Endothelial cell of umbilical vein (primary cell): ENCODE data around the gene SPPL2C. TPM values are rescaled to one million over a fixed set of nuclear protein-coding genes. Genes with fewer than 3 reads are reported as not detected.

Source experiments
- BruUV-seq: library from RNA; stranded (reverse); fragments of 400-500 nt; replicated peaks from 2 replicates; lab custom pipeline; 2021; lab: Mats Ljungman, UMichigan
- CTCF ChIA-PET: fragments of 300-600, 350-600 bp; sonication (Branson Sonifier 250); formaldehyde crosslinking; loops from one replicate; lab custom pipeline; 2021; ENCODE audit warnings: antibody characterized with exemption, inconsistent platforms; lab: Charles Lee
- POLR2A ChIA-PET: fragments of 300-600, 350-600 bp; sonication (Branson Sonifier 250); formaldehyde crosslinking; loops from one replicate; lab custom pipeline; 2021; ENCODE audit warnings: antibody characterized with exemption, inconsistent platforms; lab: Charles Lee
- DNase-seq: peaks from one replicate; pipeline ENCODE4 v3.0.0-alpha.2; 2011; ENCODE audit warnings: low read depth, low spot score
- FAIRE-seq: peaks from 2 replicates; lab custom pipeline; 2011; peaks lifted over from hg19 to GRCh38; lab: Jason Lieb, UNC
- H2AFZ ChIP-seq: 2 replicates; pipeline ENCODE4 v1.6.0; 2012; ENCODE audit warnings: low read depth, low read length, control low read depth, inconsistent platforms
- H3K27ac ChIP-seq: 2 replicates; pipeline ENCODE4 v1.5.1; 2011; ENCODE audit warnings: low read depth, mild to moderate bottlenecking, control low read depth, low read length, moderate library complexity; ENCODE audit not compliant: insufficient read depth
- H3K27me3 ChIP-seq, 2 experiments: 2 replicates each; pipeline versions ENCODE4 v1.6.0 to v1.6.1; 2011; ENCODE audit warnings: low read length in 2 of 2, mixed read lengths in 1 of 2; ENCODE audit not compliant: control insufficient read depth in 2 of 2, insufficient read depth in 2 of 2
- H3K36me3 ChIP-seq, 2 experiments: 2 replicates in 1 of 2; 3 replicates in 1 of 2; pipeline ENCODE4 v1.5.1; 2011; ENCODE audit warnings: low read length in 2 of 2, mild to moderate bottlenecking in 1 of 2, moderate library complexity in 1 of 2; ENCODE audit not compliant: control insufficient read depth in 2 of 2, insufficient read depth in 2 of 2; ENCODE audit errors: extremely low read depth in 1 of 2
- H3K4me1 ChIP-seq: 3 replicates; pipeline ENCODE4 v1.5.1; 2011; ENCODE audit warnings: mild to moderate bottlenecking, low read length; ENCODE audit not compliant: control insufficient read depth, insufficient read depth; ENCODE audit errors: extremely low read depth
- H3K4me2 ChIP-seq: 2 replicates; pipeline ENCODE4 v1.6.1; 2011; ENCODE audit warnings: low read length, control low read depth, mixed read lengths; ENCODE audit not compliant: insufficient read depth
- H3K4me3 ChIP-seq, 3 experiments: fragments of 200-600 bp in 1 of 3; sonication (generic), shearing (Covaris generic) in 1 of 3; replicated peaks in 1 of 3; 2 replicates each; pipeline ENCODE4 v1.5.1; 2011 to 2016; ENCODE audit warnings: control low read depth in 3 of 3, low read length in 3 of 3, mild to moderate bottlenecking in 2 of 3, inconsistent platforms in 1 of 3, low read depth in 1 of 3, moderate library complexity in 1 of 3; ENCODE audit not compliant: insufficient read depth in 1 of 3
- H3K79me2 ChIP-seq: 2 replicates; pipeline ENCODE4 v1.6.0; 2012; ENCODE audit warnings: low read length, inconsistent platforms; ENCODE audit not compliant: control insufficient read depth, insufficient read depth
- H3K9ac ChIP-seq: replicated peaks from 2 replicates; pipeline ENCODE3; 2011; ENCODE audit warnings: low read length, control low read depth; ENCODE audit not compliant: insufficient read depth; ENCODE audit errors: extremely low read depth
- H3K9me1 ChIP-seq: replicated peaks from 3 replicates; pipeline ENCODE4 v1.6.0; 2011; ENCODE audit warnings: mild to moderate bottlenecking, low read length; ENCODE audit not compliant: control insufficient read depth, insufficient read depth; ENCODE audit errors: extremely low read depth
- H3K9me3 ChIP-seq: replicated peaks from 2 replicates; pipeline ENCODE4 v1.5.1; 2012; ENCODE audit warnings: low read length, inconsistent platforms; ENCODE audit not compliant: control insufficient read depth, insufficient read depth
- H4K20me1 ChIP-seq: replicated peaks from 2 replicates; pipeline ENCODE3; 2011; ENCODE audit warnings: mild to moderate bottlenecking, low read length; ENCODE audit not compliant: control insufficient read depth, insufficient read depth; ENCODE audit errors: extremely low read depth
- EZH2 ChIP-seq: IDR thresholded peaks from 2 replicates; pipeline ENCODE4 v1.6.1; 2012; ENCODE audit warnings: borderline replicate concordance, low read depth, mild to moderate bottlenecking, moderate library complexity, low read length, inconsistent platforms; ENCODE audit not compliant: severe bottlenecking
- FOS ChIP-seq: IDR thresholded peaks from 2 replicates; pipeline ENCODE4 v1.6.1; 2011; ENCODE audit warnings: mild to moderate bottlenecking, low read length, moderate library complexity, borderline replicate concordance; ENCODE audit not compliant: insufficient read depth
- GATA2 ChIP-seq: IDR thresholded peaks from 2 replicates; pipeline ENCODE4 v1.7.0; 2011; ENCODE audit warnings: low read depth, mild to moderate bottlenecking, moderate library complexity, mixed read lengths, low read length; ENCODE audit not compliant: insufficient read length, insufficient read depth
- JUN ChIP-seq: IDR thresholded peaks from 2 replicates; pipeline ENCODE4 v1.6.1; 2011; ENCODE audit warnings: borderline replicate concordance, low read depth; ENCODE audit not compliant: insufficient read length, insufficient read depth
- MYC ChIP-seq: IDR thresholded peaks from one replicate; pipeline ENCODE4 v1.6.1; 2011; ENCODE audit warnings: mild to moderate bottlenecking, low read depth, low read length
- POLR2A ChIP-seq: IDR thresholded peaks from 2 replicates; pipeline ENCODE4 v1.6.1; 2012; ENCODE audit warnings: low read depth, mild to moderate bottlenecking, control low read depth, low read length
- POLR2AphosphoS5 ChIP-seq: IDR thresholded peaks from 2 replicates; pipeline ENCODE4 v1.6.1; 2012; ENCODE audit warnings: low read depth, mild to moderate bottlenecking, control low read depth, low read length, moderate library complexity; ENCODE audit not compliant: insufficient read depth
- dilution Hi-C: fragments of 300-500 bp; cut with MboI; formaldehyde crosslinking; loops from one replicate; pipeline ENCODE4 v1.15.0; 2019; ENCODE audit warnings: low sequenced_read_pairs; ENCODE audit not compliant: extremely low pct_ligation_motif_present
- intact Hi-C: fragments of 100-400 bp; cut with micrococcal nuclease; formaldehyde crosslinking; loops from one replicate; pipeline ENCODE4 v1.10.0; 2022
- polyA plus RNA-seq, 4 experiments: library from polyadenylated mRNA; depleted of rRNA in 3 of 4; stranded (reverse) in 3 of 4; unstranded in 1 of 4; fragments of >200 nt; gene quantifications; 2 replicates each; pipeline versions ENCODE4 v1.2.1 to v1.2.3, GENCODE V29; 2011 to 2012; ENCODE audit warnings: missing spikeins in 1 of 4
- total RNA-seq: library from RNA; stranded (reverse); gene quantifications from 2 replicates; pipeline ENCODE4 v1.2.3, GENCODE V29; 2021
- TF ChIP-seq, protein P1 (sequence below), 2 donors: IDR thresholded peaks; 1 replicate in 1 of 2; 2 replicates in 1 of 2; pipeline ENCODE4 v1.5.1; 2011; ENCODE audit warnings: low read length in 2 of 2, mild to moderate bottlenecking in 2 of 2, moderate library complexity in 2 of 2, control low read depth in 1 of 2, inconsistent platforms in 1 of 2, low read depth in 1 of 2; ENCODE audit not compliant: insufficient read depth in 1 of 2; ENCODE audit errors: extremely low read depth in 1 of 2
- TF ChIP-seq, protein P2 (sequence below): IDR thresholded peaks from 2 replicates; pipeline ENCODE4 v1.6.1; 2011; ENCODE audit not compliant: insufficient read depth, insufficient read length

Gene SPPL2C
- total and polyA plus RNA-seq, 2 donors (not counting 3 experiments of a cell fraction or from before 2014, with no cell fraction given), result not detected

DNA sequence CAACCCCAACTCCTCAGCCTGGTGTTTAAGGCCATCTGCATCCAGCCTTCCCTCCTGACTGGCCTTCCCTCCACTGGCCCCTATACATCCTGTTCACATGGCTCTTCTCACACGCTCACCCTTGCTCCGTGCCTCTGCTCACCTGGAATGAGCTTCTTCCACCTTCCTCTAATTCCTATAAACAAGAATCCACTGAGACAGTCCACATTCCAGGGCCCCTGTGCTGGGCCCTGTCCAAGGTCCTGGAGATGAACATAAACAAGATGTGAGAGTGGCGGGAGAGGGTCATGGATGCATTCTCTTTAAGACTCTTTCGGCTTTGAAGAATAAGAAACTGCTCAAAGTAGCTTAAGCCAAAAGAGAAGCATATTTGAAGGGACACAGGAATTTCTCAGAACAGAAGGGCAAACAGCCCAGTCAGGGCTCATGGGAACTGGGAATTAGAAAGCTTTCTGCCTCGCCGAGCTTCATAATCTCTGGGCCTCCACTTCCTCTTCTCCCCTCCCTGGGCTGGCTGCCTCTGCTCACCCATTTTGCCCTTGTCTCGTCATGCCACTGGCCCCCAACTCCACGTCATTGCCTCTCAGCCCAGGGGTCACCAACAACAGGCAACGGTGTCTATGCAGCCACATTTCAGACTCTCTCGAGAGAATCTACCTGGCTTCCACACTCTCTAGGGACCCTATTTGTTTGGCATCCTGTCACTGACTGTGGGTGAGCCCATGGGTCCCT lies 13.5 kb downstream of the SPPL2C start:
- no peak for FAIRE-seq
- TF ChIP-seq, protein P1, sequence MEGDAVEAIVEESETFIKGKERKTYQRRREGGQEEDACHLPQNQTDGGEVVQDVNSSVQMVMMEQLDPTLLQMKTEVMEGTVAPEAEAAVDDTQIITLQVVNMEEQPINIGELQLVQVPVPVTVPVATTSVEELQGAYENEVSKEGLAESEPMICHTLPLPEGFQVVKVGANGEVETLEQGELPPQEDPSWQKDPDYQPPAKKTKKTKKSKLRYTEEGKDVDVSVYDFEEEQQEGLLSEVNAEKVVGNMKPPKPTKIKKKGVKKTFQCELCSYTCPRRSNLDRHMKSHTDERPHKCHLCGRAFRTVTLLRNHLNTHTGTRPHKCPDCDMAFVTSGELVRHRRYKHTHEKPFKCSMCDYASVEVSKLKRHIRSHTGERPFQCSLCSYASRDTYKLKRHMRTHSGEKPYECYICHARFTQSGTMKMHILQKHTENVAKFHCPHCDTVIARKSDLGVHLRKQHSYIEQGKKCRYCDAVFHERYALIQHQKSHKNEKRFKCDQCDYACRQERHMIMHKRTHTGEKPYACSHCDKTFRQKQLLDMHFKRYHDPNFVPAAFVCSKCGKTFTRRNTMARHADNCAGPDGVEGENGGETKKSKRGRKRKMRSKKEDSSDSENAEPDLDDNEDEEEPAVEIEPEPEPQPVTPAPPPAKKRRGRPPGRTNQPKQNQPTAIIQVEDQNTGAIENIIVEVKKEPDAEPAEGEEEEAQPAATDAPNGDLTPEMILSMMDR (IDR thresholded peaks at IDR 0.05; ENCODE audit: extremely low read depth in 1 of 2, insufficient read depth in 1 of 2, low read depth in 1 of 2, low read length in 2 of 2), result no peak
- TF ChIP-seq EZH2 (no peak), JUN (no peak), FOS (no peak), POLR2AphosphoS5 (no peak), MYC (no peak), POLR2A (no peak), GATA2 (no peak)
- TF ChIP-seq, protein P2, sequence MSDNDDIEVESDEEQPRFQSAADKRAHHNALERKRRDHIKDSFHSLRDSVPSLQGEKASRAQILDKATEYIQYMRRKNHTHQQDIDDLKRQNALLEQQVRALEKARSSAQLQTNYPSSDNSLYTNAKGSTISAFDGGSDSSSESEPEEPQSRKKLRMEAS, result no peak
- CTCF ChIA-PET, result interaction anchor here (1.0 kb wide), 1 partner anchor 218 kb away, joined by 3 read pairs; no protein-coding TSS in a partner anchor

More for the DNA sequence above, 13.5 kb downstream of the SPPL2C start:
- Histone ChIP-seq H3K36me3 (no peaks in the 10 kb centered on the region), H3K9ac (no peak overlapping the region), H3K4me3 (no peak overlapping the region), H3K9me1 (no peaks in the 10 kb centered on the region), H3K27me3 (no peaks in the 10 kb centered on the region), H3K4me2 (no peak overlapping the region), H3K9me3 (no peaks in the 10 kb centered on the region), H3K4me1 (no peaks in the 10 kb centered on the region), H3K79me2 (no peaks in the 10 kb centered on the region), H4K20me1 (no peaks in the 10 kb centered on the region), H2AFZ (no peak overlapping the region), H3K27ac (no peak overlapping the region)
- POLR2A ChIA-PET, result no interaction called here
- no TSS peak for BruUV-seq
- peak; percentile 32 for DNase-seq
- intact Hi-C loops (no loop called here), dilution Hi-C loops (no loop called here)
